Left cardiac atrium (tissue), 4 donors: ENCODE results near the gene CYLD. TPM values are rescaled to one million over a fixed set of nuclear protein-coding genes. Genes with fewer than 3 reads are reported as not detected.
A peak's percentile ranks its signal among the peaks of the same experiment; 100 is the strongest.

Experiments used
- ATAC-seq, 2 donors: fragments of 200-7000 bp; cut with Tn5 transposase; one replicate each; pipeline ENCODE4 v1.9.1; 2020; ENCODE audit warnings: mild to moderate bottlenecking in 2 of 2, moderate library complexity in 2 of 2
- DNase-seq: peaks from one replicate; pipeline ENCODE4 v3.0.0-alpha.2; 2020
- intact Hi-C, 2 donors: fragments of 100-400 bp; cut with DNase I; formaldehyde crosslinking; loops; one replicate each; pipeline versions ENCODE4 v1.14.1 to v1.15.1; 2022 to 2023
- total RNA-seq, 2 donors: library from RNA; stranded (reverse); fragmentation: NEBNext Ultra II Directional; extraction: Animal tissue kit (Norgen Biotek cat#: 25700); gene quantifications; one replicate each; pipeline ENCODE4 v1.2.1, GENCODE V29; 2021
- donor health status: DM: no; HTN: yes; CAD: no.
- donor health status: DM: no; HTN: yes; CAD: no; lungs with severe emphysema.
- donor health status: DM: yes; HTN: yes; CAD: no.
- donor health status: Dilated cardiomyopathy.

The CYLD gene
- total RNA-seq, 2 donors from 2014 or later, result 26.7 to 29.6 TPM

DNA sequence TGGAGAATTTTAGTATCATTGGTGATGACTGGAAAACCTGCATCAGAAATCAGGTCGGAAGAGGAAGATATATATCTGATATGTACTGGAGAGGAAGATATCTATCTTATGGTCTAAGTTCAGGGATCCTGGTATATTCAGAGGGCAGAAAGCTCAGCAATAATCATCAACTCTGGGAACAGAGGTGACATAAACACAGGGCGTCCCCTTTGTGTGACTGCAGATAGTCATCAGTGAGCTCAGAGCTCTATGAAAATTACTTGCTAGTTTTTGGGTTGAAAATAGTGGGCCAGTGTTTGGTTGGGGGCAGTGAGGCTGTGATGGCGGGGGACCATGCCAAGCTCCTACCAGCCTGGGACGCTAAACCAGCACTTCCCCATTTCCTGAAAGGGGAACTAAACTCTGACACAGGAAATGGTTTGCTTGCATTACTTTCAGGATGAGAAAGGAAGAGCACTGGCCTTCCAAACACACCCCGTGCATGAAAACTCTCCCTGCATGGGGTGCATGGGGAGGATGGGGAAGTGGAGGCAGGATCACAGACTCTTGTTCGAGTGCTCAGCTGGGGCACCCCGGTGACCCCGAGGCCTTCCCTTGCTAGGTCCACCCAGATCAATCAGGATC, 32.7 kb upstream of the CYLD start:
- intact Hi-C loops, result no loop called here
- ATAC-seq (peak in 1 of 2 donors; percentile 58), DNase-seq (no peak)

DNA sequence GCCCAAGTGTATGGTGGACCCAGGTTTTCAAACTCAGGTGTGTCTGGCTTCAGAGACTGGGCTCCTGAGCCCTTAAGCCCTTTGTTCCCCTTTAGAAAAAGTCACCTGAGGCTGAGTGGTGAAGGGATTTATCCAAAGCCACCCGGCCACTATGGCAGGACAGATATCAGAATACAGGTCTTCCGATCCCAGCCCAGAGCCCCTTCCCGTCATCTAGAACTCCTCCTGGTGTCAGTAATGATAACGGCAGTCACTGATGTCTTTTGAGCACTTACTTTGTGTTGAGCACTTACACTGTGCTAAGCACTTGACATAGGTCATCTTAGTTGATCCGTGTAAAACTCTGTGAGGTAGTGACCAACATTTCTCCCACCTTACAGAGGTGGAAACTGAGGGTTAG, 31.9 kb upstream of the CYLD start:
- intact Hi-C loops, result no loop called here
- no peak for DNase-seq
- no peak for ATAC-seq

GRCh38 chr16:50711040-50711439, 30.8 kb upstream of the CYLD start:
- intact Hi-C loops, result no loop called here
- ATAC-seq (no peak), DNase-seq (no peak)

GRCh38 chr16:50711862-50712559, 29.9 kb upstream of the CYLD start:
- intact Hi-C loops, result no loop called here
- ATAC-seq, result peak; percentile 38 to 59

DNA sequence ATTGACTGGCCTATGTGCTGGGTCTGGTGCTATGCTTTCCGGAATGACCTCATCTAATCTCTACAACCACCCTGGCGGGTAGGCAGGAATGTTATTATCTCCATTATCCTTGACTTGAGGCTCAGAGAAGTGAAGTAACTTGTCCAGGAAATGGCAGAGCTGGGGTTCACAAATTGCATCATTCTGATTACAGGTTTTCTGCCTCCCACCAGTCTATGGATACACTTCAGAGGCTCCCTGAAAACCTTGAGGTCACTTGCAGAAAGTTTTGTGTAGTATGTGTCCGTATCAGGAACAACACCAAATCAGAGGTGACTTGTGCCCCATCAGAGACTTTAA, 29.4 kb upstream of the CYLD start:
- ATAC-seq, result no peak
- DNase-seq, result no peak
- intact Hi-C loops, result no loop called here

More at GRCh38 chr16:50711862-50712559, 29.9 kb upstream of the CYLD start:
- DNase-seq, result peak; percentile 33

GRCh38 chr16:50712956-50713355, 28.9 kb upstream of the CYLD start:
- DNase-seq, result no peak
- intact Hi-C loops, result no loop called here

DNA sequence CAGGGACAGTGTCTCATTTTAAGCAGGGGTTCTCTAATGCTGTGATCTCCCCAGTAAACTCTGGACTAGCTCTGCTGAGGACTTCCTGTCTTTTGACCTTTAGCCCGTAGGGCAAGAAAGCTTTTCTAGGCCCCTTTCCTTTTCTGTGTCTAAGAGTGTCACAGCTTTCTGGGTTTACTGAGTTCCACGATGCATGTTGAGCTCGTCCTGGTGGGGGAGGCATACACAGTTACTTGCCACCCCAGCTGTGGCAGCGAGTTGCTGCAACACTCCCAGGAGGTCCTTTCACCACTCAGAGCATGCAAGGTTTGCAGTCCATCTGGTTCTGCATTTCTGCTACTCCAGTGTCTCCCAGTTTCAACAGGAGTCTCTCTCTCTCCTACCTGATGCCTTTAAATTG, 24.8 kb upstream of the CYLD start:
- ATAC-seq (peak in 1 of 2 donors; percentile 20), DNase-seq (no peak)
- intact Hi-C loops, result no loop called here

More at GRCh38 chr16:50712956-50713355, 28.9 kb upstream of the CYLD start:
- ATAC-seq, result no peak

DNA sequence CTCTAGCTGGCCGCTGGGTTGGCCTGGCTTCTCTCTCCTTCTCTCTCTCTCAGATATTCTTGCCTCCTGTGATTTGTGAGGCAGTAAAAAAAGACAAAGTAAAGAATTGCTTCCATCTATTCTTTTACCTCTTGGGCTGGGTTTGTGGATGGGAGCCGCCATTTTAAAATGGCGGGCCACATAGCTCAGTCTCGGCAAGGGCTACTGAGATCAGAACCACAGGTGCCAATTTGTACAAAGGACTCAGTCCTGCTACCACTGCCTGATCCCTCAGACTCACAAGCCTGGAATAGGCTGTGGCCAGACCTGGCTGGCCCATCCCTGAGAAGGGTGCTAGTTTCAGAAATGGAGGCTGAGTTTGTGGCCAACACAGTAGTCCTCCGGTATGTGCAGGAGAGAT, 24.4 kb upstream of the CYLD start:
- ATAC-seq (no peak), DNase-seq (no peak)
- intact Hi-C loops, result no loop called here

DNA sequence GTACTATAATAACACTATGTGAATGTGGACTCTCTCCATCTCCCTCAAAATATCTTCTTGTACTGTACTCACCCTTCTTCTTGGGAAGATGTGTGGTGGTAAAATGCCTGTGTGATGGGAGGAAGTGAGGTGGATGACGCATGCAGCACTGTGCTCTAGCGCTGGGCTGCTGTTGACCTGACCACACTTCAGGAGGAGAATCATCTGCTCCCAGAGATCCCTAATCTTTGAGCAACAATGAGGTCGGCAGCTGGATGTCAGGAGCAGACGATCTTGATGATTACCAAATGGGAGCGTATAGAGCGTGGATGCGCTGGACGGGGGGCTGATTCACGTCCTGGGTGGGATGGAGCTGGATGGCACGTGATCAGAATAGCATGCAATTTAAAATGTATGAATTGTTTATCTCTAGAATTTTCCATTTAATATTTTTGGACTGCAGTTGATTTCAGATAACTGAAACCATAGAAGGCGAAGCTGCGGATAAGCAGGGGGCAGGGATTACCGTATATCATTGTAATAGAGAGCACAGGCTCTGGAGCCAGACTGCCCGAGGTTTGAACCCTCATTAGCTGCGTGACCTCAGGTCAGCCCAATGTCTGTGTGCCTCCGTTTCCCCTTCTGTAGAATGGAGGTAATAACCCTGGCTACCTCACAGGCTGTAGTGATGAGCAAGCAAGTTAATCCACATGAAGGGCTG, 23.7 kb upstream of the CYLD start:
- ATAC-seq, result no peak
- no peak for DNase-seq
- intact Hi-C loops, result no loop called here

- ATAC-seq, result no peak
- no peak for DNase-seq
- intact Hi-C loops, result no loop called here
Observed at GRCh38 chr16:50718761-50719400, 23.0 kb upstream of the CYLD start.

- DNase-seq (no peak), ATAC-seq (no peak)
- intact Hi-C loops, result no loop called here
Observed at GRCh38 chr16:50719401-50720337, 22.2 kb upstream of the CYLD start.

GRCh38 chr16:50721549-50722404, 20.1 kb upstream of the CYLD start:
- peak in 1 of 2 donors; percentile 19 for ATAC-seq
- intact Hi-C loops, result no loop called here
- DNase-seq, result no peak

GRCh38 chr16:50722405-50722737, 19.5 kb upstream of the CYLD start:
- ATAC-seq, result no peak

DNA sequence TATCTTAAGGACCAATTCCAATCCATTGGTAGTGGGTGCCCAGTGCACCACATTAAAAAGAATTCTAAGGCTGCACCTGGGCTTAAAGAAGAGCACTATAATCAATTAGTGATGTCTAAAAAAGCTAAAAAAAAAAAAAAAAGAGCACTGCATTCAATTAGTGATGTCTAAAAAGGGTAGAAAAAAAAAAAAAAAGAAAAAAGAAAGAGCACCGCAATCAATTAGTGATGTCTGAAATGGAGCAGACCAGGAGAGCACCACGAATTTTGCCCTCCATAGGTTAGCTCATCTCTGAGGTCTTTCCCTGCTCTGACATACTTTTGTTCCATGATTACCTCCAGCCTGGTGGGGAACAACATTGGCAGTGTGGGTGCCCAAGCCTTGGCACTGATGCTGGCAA, 18.9 kb upstream of the CYLD start:
- DNase-seq (no peak), ATAC-seq (no peak)
- intact Hi-C loops, result no loop called here

More at GRCh38 chr16:50722405-50722737, 19.5 kb upstream of the CYLD start:
- intact Hi-C loops, result no loop called here
- DNase-seq, result no peak

- DNase-seq (no peak), ATAC-seq (no peak)
- intact Hi-C loops, result no loop called here
Observed at GRCh38 chr16:50724306-50724705, 17.6 kb upstream of the CYLD start.

DNA sequence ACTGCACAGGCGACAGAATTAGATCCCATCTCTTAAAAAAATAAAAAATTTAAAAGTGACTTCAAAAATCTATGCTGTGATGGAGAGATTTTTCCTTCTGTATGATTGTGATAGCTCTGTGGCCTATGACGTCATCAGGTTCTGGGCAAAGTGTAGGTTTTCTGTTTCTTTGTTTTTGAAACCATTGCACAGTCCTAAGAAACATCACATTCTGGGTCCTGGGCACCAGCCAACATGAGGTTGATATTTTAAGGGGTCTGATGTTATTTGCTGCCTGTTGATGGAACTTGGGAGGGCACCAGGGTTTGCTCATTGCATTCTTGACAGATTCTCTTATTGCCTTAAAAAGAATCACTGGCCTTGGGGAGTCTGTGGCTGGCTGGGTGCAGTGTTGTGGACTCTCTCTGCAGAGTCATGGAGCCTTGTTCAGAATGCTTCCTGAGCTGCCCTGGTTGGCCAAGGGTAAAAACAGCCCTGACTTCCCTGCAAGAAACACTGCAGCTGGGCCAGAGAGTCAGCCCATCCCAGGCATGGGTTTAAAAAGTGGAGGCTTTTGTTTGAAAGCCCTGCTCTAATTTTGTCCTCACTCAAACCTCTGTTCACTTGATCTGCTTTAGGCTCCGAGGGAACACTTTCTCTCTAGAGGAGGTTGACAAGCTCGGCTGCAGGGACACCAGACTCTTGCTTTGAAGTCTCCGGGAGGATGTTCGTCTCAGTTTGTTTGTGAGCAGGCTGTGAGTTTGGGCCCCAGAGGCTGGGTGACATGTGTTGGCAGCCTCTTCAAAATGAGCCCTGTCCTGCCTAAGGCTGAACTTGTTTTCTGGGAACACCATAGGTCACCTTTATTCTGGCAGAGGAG, 10.5 kb upstream of the CYLD start:
- no peak for ATAC-seq
- intact Hi-C loops, result no loop called here
- DNase-seq, result no peak
